WTC11 (cell line): ENCODE data around the gene FBXO22. TPM values are rescaled to one million over a fixed set of nuclear protein-coding genes. Genes with fewer than 3 reads are reported as not detected.

Source experiments
- ATAC-seq: fragments of 200-7000 bp; cut with Tn5 transposase; 2 replicates; pipeline ENCODE4 v1.10.0; 2021; ENCODE audit warnings: mild to moderate bottlenecking, moderate library complexity
- CTCF ChIA-PET: fragments of 300-600 bp; sonication (Branson Sonifier 250); formaldehyde crosslinking; loops from one replicate; lab custom pipeline; 2021; ENCODE audit warnings: antibody characterized with exemption; lab: Charles Lee
- POLR2A ChIA-PET: fragments of 350-600 bp; sonication (Branson Sonifier 250); formaldehyde crosslinking; loops from one replicate; lab custom pipeline; 2021; ENCODE audit warnings: antibody characterized with exemption; lab: Charles Lee
- DNase-seq: peaks from one replicate; pipeline ENCODE4 v3.0.0; 2021; ENCODE audit warnings: low spot score
- H3K27ac Mint-ChIP-seq: 2 replicates; pipeline ENCODE4 v1.8.0; 2021; ENCODE audit warnings: mixed read lengths
- H3K27me3 Mint-ChIP-seq: 2 replicates; pipeline ENCODE4 v1.8.0; 2021; ENCODE audit warnings: low read depth, mild to moderate bottlenecking, moderate library complexity, mixed read lengths
- H3K36me3 Mint-ChIP-seq: 2 replicates; pipeline ENCODE4 v1.8.0; 2021; ENCODE audit warnings: mixed read lengths
- H3K4me1 Mint-ChIP-seq: 2 replicates; pipeline ENCODE4 v1.8.0; 2022; ENCODE audit warnings: mixed read lengths
- H3K4me3 Mint-ChIP-seq: 2 replicates; pipeline ENCODE4 v1.8.0; 2021; ENCODE audit warnings: mild to moderate bottlenecking, moderate library complexity, mixed read lengths
- H3K9me3 Mint-ChIP-seq: 2 replicates; pipeline ENCODE4 v1.8.0; 2021; ENCODE audit warnings: mixed read lengths
- ATF1 ChIP-seq: sonication (generic); formaldehyde crosslinking; IDR thresholded peaks from 2 replicates; pipeline ENCODE4 v1.8.1; 2023; ENCODE audit warnings: mild to moderate bottlenecking, moderate library complexity, missing genetic modification reagents
- CDX4 ChIP-seq: fragments of 250-450 bp; sonication (Bioruptor Pico); IDR thresholded peaks from 2 replicates; pipeline ENCODE4 v1.9.0; 2021; ENCODE audit warnings: moderate library complexity, mild to moderate bottlenecking, inconsistent platforms, borderline replicate concordance
- CREB1 ChIP-seq: sonication (generic); formaldehyde crosslinking; IDR thresholded peaks from 2 replicates; pipeline ENCODE4 v1.8.0; 2023; ENCODE audit warnings: mild to moderate bottlenecking, missing genetic modification reagents
- EMX1 ChIP-seq: fragments of 250-450 bp; sonication (Bioruptor Pico); IDR thresholded peaks from 2 replicates; pipeline ENCODE4 v1.8.0; 2021; ENCODE audit warnings: mild to moderate bottlenecking
- FOXP4 ChIP-seq: sonication (generic); formaldehyde crosslinking; IDR thresholded peaks from 2 replicates; pipeline ENCODE4 v1.8.0; 2022; ENCODE audit warnings: mild to moderate bottlenecking, missing genetic modification reagents
- GTF2I ChIP-seq: fragments of 250-450 bp; sonication (Bioruptor Pico); conservative IDR thresholded peaks from 2 replicates; pipeline ENCODE4 v1.4.0; 2021; ENCODE audit warnings: mild to moderate bottlenecking
- HMGA2 ChIP-seq: fragments of 250-450 bp; sonication (Bioruptor Pico); IDR thresholded peaks from 2 replicates; pipeline ENCODE4 v1.4.0; 2021; ENCODE audit warnings: mild to moderate bottlenecking, moderate library complexity
- HMGXB4 ChIP-seq: sonication (generic); formaldehyde crosslinking; IDR thresholded peaks from 2 replicates; pipeline ENCODE4 v1.8.1; 2023; ENCODE audit warnings: mild to moderate bottlenecking, moderate library complexity, missing genetic modification reagents
- IRF1 ChIP-seq: sonication (generic); formaldehyde crosslinking; IDR thresholded peaks from 2 replicates; pipeline ENCODE4 v1.8.0; 2023; ENCODE audit warnings: missing genetic modification reagents
- JAZF1 ChIP-seq: fragments of 250-450 bp; sonication (Bioruptor Pico); IDR thresholded peaks from 2 replicates; pipeline ENCODE4 v1.9.0; 2021; ENCODE audit warnings: moderate library complexity, mild to moderate bottlenecking, inconsistent platforms
- JUN ChIP-seq: sonication (generic); formaldehyde crosslinking; IDR thresholded peaks from 2 replicates; pipeline ENCODE4 v1.8.0; 2023; ENCODE audit warnings: mild to moderate bottlenecking, missing genetic modification reagents
- NFATC4 ChIP-seq: fragments of 250-450 bp; sonication (Bioruptor Pico); IDR thresholded peaks from 2 replicates; pipeline ENCODE4 v1.9.0; 2021; ENCODE audit warnings: mild to moderate bottlenecking
- NFE2L1 ChIP-seq: sonication (generic); formaldehyde crosslinking; IDR thresholded peaks from 2 replicates; pipeline ENCODE4 v1.8.1; 2023; ENCODE audit warnings: missing genetic modification reagents
- NR1H2 ChIP-seq: sonication (generic); formaldehyde crosslinking; IDR thresholded peaks from 2 replicates; pipeline ENCODE4 v1.9.0; 2021; ENCODE audit warnings: mild to moderate bottlenecking, moderate library complexity, missing genetic modification reagents
- PREB ChIP-seq: sonication (generic); formaldehyde crosslinking; IDR thresholded peaks from 2 replicates; pipeline ENCODE4 v1.8.1; 2022; ENCODE audit warnings: mild to moderate bottlenecking, missing genetic modification reagents, moderate library complexity, borderline replicate concordance
- RELA ChIP-seq: sonication (generic); formaldehyde crosslinking; IDR thresholded peaks from 2 replicates; pipeline ENCODE4 v1.8.1; 2022; ENCODE audit warnings: missing genetic modification reagents, mild to moderate bottlenecking, borderline replicate concordance
- SMAD4 ChIP-seq: sonication (generic); formaldehyde crosslinking; IDR thresholded peaks from 2 replicates; pipeline ENCODE4 v1.8.0; 2022; ENCODE audit warnings: mild to moderate bottlenecking, missing genetic modification reagents
- TEAD4 ChIP-seq: sonication (generic); formaldehyde crosslinking; IDR thresholded peaks from 2 replicates; pipeline ENCODE4 v1.8.0; 2022; ENCODE audit warnings: mild to moderate bottlenecking, missing genetic modification reagents
- USF2 ChIP-seq: sonication (generic); formaldehyde crosslinking; IDR thresholded peaks from 2 replicates; pipeline ENCODE4 v1.8.1; 2023; ENCODE audit warnings: mild to moderate bottlenecking, missing genetic modification reagents, moderate library complexity
- ZNF121 ChIP-seq: sonication (generic); formaldehyde crosslinking; IDR thresholded peaks from 2 replicates; pipeline ENCODE4 v1.8.0; 2023; ENCODE audit warnings: missing genetic modification reagents
- ZNF263 ChIP-seq: sonication (generic); formaldehyde crosslinking; IDR thresholded peaks from 2 replicates; pipeline ENCODE4 v1.8.1; 2022; ENCODE audit warnings: low read depth, mild to moderate bottlenecking, moderate library complexity, missing genetic modification reagents
- ZNF396 ChIP-seq: fragments of 250-450 bp; sonication (Bioruptor Pico); IDR thresholded peaks from 2 replicates; pipeline ENCODE4 v1.8.0; 2021; ENCODE audit warnings: mild to moderate bottlenecking, moderate library complexity, borderline replicate concordance
- ZNF512 ChIP-seq: sonication (generic); formaldehyde crosslinking; IDR thresholded peaks from 2 replicates; pipeline ENCODE4 v1.8.1; 2022; ENCODE audit warnings: missing genetic modification reagents, borderline replicate concordance
- total RNA-seq: library from RNA; stranded (reverse); gene quantifications from 3 replicates; pipeline ENCODE4 v1.2.3, GENCODE V29; 2021

FBXO22 gene
- total RNA-seq, 1 experiment from 2014 or later = 95.7 TPM

GRCh38 chr15:75948761-75949296, 45.2 kb downstream of the FBXO22 start:
- no peak for ATAC-seq
- no peak overlapping the region for H3K4me3 Mint-ChIP-seq
- H3K27me3 Mint-ChIP-seq = no peaks in the 10 kb centered on the region
- H3K4me1 Mint-ChIP-seq = no peaks in the 10 kb centered on the region
- H3K36me3 Mint-ChIP-seq = no peaks in the 10 kb centered on the region
- no peak for DNase-seq
- H3K9me3 Mint-ChIP-seq = peaks cover 8% of the 10 kb centered on the region
- POLR2A ChIA-PET = no interaction called here
- H3K27ac Mint-ChIP-seq = no peak overlapping the region
- CTCF ChIA-PET = interaction anchor here (1.3 to 1.6 kb wide), 2 partner anchors 16 to 110 kb away, joined by 3 to 4 read pairs; no protein-coding TSS in a partner anchor
- no peak for TF ChIP-seq RELA (CRISPR knock-in tag)

GRCh38 chr15:75952525-75952924, 48.8 kb downstream of the FBXO22 start:
- CTCF ChIA-PET = no interaction called here
- DNase-seq = no peak
- no peak overlapping the region for H3K27ac Mint-ChIP-seq
- TF ChIP-seq ZNF121 = no peak
- TF ChIP-seq TEAD4 = no peak
- no peak for TF ChIP-seq GTF2I (CRISPR knock-in tag)
- TF ChIP-seq ATF1 (CRISPR knock-in tag) = no peak
- no peak for TF ChIP-seq CREB1
- no peak for TF ChIP-seq EMX1 (CRISPR knock-in tag)
- TF ChIP-seq RELA (CRISPR knock-in tag) = no peak
- no peak for TF ChIP-seq SMAD4
- TF ChIP-seq JAZF1 (CRISPR knock-in tag) = no peak
- no peak for TF ChIP-seq ZNF263 (CRISPR knock-in tag)
- TF ChIP-seq JUN (CRISPR knock-in tag) = no peak
- no peak for TF ChIP-seq NFE2L1 (CRISPR knock-in tag)
- TF ChIP-seq HMGXB4 (CRISPR knock-in tag) = no peak
- no peak for TF ChIP-seq NFATC4 (CRISPR knock-in tag)
- no peak for TF ChIP-seq IRF1 (CRISPR knock-in tag)
- TF ChIP-seq HMGA2 (CRISPR knock-in tag) = no peak
- TF ChIP-seq, all 79 proteins: peak for 0
- Mint-ChIP-seq H3K36me3 (no peaks in the 10 kb centered on the region), H3K4me1 (no peaks in the 10 kb centered on the region), H3K27me3 (no peaks in the 10 kb centered on the region), H3K4me3 (no peak overlapping the region), H3K9me3 (no peaks in the 10 kb centered on the region)
- ATAC-seq = no peak
- POLR2A ChIA-PET = no interaction called here

GRCh38 chr15:75955720-75956119, 52.0 kb downstream of the FBXO22 start:
- CTCF ChIA-PET = interaction anchor here (0.5 to 2.1 kb wide), 3 partner anchors 10 to 184 kb away, joined by 3 to 10 read pairs (median 8); no protein-coding TSS in a partner anchor
- ATAC-seq = no peak
- TF ChIP-seq GTF2I (CRISPR knock-in tag) (no peak), FOXP4 (CRISPR knock-in tag) (no peak), NR1H2 (CRISPR knock-in tag) (no peak), CDX4 (CRISPR knock-in tag) (no peak), PREB (no peak), NFATC4 (CRISPR knock-in tag) (no peak), TEAD4 (no peak), ZNF263 (CRISPR knock-in tag) (no peak), USF2 (CRISPR knock-in tag) (no peak), ZNF396 (CRISPR knock-in tag) (no peak), ZNF512 (CRISPR knock-in tag) (no peak)

More at GRCh38 chr15:75955720-75956119, 52.0 kb downstream of the FBXO22 start:
- Mint-ChIP-seq H3K9me3 (no peaks in the 10 kb centered on the region), H3K4me3 (no peak overlapping the region), H3K36me3 (no peaks in the 10 kb centered on the region), H3K27me3 (no peaks in the 10 kb centered on the region), H3K4me1 (no peaks in the 10 kb centered on the region), H3K27ac (no peak overlapping the region)
- no peak for DNase-seq
- POLR2A ChIA-PET = no interaction called here
